ENCODE results near the gene CFAP157.

Gene CFAP157

DNA sequence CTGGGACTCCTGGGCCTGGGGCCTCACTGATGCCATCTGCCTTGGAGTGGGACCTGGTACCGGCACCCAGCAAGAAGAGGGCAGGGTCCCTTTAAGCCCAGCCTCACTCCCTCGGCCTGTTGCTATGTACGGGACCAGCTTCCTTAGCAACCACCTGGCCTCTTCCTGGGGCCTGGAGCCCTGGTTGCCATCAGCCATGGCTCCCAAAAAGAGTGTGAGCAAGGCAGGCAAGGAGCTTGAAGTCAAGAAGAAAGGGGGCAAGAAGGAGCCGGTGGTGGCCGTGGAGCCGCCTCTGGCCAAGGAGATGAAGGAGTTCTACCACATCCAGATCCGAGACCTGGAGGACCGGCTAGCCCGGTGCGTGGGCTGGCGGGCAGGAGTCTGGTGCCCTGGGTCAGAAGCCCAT is at the start of gene CFAP157:
CFAP157 (plus strand) TSS at position 153 of the 406 bp plus-strand sequence; CDS start at position 197, 44 bp downstream.
- no peak for DNase-seq

DNA sequence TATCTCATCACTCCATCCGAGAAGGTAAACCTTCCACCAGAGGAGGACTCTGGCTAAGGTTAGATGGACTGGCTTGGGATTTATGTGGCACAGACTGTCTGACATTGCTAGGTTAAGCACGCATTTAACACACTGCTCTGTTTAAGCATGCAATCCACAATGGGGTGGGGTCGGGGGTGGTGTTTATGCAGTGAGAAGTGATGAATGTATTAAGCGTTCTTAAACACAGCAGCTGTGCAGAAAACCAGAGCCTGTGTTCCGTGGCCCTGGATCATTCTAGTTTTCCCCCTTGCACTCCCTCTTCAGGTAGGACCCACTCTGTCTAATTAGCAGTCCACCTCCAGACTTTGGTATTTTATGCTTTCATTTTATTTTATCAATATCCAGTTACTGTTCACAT is 48.4 kb upstream of the CFAP157 start:
- DNase-seq, result no peak

DNA sequence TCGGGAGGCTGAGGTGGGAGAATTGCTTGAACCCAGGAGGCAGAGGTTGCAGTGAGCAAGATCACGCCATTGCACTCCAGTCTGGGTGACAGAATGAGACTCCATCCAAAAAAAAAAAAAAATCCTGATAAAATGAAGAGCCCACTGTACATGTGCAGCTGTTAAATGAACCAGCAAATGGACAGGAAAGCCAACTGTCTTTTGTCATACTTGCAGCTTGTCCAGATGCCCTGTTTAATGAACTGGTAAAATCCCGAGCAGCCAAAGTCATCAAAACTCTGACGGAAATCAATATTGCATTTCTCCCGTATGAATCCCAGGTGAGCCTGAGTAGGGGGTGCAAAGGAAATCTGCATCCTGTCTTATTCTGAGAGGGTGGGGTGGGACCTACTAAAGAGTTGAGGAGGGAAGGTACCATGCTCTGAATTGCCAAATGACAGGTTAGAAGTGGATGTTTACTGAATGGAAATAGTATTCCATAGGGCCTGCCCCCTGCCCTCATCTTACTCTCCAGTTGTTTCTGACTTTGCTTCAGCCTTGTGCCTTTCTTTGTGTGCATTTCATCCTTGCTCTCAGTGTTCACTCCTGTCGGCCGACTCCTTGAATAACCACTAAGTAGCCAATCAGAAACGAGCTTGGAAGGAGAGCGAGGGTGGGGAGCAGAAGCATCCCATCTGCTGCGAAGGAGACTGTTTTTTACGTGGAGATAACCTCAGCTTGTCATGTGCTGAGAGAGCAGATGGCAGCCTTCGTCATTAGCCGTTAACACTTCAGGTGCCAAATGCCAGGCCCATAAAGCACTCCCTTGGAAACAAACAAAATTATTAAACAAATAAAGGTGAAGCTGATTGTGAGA is 45.7 kb upstream of the CFAP157 start:
- no peak for DNase-seq

DNA sequence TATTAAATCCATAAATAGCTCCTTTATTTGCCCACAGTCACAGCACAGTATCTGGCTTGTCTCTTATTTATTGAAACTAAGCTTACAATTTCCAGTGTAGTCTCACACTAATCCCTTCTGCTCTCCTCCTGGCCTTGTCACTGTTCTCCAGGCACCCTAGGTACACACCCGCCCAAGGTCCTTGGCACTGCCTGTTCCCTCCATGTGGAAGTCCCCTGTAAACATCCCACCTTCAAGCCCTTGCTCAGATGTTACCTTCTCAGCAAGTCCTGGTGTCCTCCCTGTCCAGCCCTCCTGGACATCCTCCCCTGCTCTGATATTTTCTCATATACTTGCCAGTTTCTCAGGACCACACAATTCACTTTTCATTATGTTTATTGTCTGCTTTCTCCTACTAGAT is 44.2 kb upstream of the CFAP157 start:
- no peak for DNase-seq

DNA sequence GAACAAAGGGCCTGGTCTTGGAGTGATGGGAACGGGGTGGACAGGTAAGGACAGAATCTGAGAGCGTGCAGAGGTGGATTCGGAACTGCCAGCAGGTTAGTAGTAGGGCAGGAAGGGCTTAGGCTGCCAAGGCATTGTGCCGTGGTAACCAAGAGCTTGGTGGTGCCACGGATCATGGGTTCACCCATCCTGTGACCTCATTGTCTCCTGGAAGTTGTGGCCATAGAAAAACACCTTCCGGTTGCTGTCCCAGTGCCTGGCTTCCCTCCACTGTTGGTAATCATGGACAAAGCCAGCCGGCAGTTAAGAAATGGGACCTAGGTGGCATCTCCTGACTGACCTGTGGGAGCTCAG is 42.5 kb upstream of the CFAP157 start:
- DNase-seq, result no peak

DNA sequence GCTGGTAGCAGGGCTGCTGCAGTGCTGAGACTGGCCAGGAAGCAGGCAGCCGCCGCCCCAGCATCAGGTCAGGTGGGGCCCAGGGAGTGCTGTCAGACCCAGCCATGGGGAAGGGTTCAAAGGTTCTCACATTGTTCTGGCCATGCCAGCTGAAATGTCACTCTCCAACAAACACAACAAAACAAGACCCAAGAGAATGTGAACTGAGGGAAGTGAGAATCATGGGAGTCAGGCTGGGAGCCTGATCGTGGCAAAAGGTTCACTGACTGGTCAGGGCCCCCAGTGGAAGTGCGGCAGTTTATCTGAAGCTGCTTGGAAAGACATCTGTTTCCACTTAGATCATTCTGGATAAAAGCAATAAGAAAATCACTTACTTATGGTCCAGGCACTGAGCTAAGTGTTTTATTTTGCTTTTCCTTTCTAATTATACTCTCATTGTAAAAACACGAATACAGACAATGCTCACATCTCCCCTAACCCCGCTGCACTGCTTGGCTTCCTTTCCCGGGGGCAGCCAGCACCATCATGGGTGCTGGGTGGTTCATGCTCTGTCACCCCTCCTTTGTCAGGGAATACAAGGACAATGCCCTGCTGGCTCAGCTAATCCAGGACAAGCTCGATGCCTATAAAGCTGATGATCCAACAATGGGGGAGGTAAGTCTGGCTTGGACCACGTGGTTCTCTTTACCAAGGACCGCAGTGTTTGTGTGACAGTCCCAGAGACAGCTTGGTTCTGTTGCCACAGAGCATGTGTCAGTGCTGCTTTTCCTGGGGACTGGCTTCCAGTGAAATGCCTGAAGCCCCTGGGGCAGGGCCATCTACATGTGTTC is 41.9 kb upstream of the CFAP157 start:
- no peak for DNase-seq

DNA sequence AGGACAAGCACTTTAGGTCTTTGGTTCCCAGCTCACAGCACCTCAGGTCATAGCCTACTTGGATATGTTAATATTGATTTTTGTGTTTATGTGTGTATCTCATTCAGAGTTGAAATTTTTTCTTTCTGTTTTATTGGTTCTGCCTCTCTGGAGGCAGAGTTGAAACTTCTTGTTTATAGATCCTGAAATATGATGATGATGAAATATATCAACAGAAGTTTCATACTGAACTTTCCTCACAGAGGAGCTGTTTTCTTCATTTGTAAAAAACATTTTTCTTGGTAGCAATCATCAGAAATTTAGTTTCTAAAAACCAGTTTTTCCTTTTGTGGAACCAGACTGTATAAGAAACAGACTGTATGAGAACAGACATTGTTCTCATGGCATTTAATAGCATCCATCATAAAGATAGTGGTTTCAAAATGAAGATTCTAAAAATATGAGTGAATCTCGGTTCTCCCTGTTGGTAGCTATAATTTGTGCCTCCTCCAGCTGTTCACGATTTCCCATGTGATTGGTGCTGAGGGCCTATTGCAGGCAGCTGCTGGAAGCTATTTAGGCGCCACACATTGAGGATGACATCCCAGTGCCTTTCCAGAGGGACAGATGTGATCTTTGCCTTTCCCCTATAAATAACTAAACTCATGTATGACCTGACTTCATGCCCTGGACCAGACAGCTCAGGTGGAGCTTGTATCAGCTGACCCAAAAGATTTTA is 39.5 kb upstream of the CFAP157 start:
- no peak for DNase-seq

DNA sequence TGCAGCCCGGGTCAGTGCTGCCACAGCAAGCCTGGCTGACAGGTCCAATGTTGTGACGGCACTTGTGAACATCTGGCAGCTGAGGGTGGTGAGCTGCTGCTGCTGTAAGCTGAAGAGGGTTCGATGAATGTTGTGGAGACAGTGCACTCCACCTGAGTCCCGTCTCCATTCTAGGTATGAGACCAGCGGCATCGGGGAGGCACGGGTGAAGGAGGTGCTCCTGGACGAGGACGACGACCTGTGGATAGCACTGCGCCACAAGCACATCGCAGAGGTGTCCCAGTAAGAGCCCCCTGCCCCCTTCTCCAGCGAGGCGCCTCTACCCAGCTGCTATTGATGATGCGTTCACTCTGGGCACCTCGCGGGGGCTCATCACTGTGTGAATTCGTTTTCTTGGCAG is 38.9 kb upstream of the CFAP157 start:
- DNase-seq, result no peak

DNA sequence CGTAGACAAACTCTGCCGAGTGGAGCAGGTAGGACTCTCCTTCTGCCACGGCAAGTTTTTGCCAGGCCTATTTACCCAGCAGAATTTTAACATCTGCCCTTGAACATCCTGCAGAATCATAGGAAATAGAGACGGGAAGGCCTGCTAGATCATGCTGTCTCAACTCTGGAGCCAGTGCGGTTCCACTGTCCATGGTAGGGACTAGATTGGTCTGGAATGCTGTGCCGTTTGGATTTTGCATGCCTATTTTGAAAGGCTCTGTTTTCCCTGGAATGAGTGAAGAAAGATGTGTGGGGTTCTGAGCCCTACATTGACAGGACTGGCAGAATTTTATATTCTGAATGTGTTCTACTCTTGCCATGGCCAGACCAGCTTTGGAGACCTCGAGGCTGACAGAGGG is 33.6 kb upstream of the CFAP157 start:
- no peak for DNase-seq

DNA sequence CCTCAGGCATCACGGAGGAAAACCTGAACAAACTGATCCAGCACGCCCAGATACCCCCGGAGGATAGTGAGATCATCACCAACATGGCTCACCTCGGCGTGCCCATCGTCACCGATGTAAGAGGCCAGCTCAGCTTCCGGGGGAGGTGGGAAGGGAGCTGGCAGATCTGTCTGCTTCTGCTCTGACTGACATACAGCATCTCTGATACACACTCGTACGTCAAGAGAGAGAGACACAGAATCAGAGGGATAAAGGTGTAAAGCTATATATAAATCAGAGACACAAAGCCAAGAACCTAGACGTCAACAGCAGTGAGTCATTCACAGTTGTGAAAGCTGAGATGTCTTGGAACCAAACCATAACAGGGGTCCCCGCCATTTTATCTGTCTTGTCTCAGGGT is 30.1 kb upstream of the CFAP157 start:
- no peak for DNase-seq

DNA sequence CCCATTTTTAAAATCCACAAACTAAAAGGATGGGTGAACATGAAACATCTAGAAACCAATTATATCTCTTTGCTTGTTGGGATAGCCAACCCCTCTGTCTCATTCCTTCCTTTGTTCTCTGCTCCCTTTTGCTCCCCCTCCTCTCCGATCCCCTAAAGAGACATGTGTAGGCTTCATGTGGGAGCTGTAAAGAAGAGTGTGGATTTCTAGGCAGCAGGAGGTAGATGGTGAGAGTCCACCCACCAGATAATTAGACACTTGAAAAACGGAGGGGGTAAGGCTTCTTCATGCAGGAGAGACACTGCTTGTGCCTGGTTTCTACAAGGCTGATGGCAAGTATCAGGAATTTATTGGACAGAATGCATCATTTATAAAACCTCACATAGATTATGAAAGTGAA is 27.3 kb upstream of the CFAP157 start:
- DNase-seq, result no peak

DNA sequence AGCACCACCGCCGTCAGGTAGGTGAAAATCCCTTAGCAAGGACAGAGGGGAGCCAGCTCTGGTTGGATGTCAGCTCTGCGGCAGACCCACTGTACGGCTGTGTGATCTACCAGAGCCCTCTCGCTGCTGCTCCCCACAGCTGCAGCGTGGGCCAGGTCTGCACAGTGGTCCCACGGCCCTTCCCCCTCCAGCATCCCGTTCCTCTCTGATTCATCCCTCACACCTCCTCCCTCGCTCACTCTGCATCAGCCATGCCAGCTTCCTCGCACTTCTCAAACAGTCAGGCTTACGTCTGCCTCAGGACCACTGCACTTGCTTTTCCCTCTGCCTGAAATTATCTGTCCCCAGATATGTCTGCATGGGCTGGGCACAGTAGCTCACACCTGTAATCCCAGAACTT is 26.6 kb upstream of the CFAP157 start:
- DNase-seq, result no peak

DNA sequence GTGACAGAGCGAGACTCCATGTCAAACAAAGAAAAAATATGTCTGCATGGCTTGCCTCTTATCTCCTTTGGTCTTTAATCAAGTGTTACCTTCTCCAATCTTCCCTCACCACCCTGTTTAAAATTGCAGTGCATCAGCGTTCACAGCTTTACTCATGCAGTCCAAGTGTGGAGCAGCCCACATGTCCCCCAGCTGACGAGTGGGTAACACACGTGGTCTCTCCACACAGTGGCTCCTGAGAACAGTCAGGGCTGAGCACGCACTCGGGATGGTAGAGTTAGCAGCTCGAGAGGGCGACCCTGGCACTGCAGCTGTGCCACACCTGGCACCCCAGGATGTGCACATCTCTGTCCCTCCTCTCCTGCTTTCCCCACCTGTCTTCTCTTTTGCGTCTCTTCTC is 25.9 kb upstream of the CFAP157 start:
- no peak for DNase-seq

DNA sequence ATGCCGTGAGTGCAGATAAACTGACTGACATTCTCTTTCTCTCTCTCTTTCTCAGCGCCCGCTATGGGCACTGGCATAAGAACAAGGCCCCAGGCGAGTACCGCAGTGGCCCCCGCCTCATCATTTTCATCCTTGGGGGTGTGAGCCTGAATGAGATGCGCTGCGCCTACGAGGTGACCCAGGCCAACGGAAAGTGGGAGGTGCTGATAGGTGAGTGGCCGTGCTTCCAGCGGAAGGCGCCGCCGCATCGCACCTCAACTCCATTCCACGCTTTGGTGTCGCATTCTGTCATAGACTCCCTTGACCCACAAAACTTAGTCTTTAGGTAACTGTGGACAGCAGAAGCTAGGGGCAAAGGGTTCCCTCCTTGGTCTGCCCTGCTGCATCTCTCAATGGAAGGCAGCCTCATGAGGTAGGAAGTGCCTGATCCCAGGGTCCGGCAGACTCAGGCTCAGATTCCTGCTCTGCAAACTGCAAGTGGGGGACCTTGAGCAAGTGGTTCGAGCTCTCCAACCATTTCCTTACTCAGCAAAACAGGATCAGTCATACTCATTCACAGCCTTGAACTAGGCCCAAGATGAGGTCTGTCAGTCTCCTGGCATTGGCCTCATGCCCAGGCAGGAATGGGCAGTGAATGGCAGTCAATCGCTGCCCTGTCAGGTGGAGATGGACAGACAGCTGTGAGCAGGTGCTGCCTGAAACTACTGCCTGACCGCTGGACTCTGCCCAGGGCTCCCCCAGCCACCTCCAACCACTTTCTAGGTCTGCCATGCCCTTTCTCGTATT is 24.2 kb upstream of the CFAP157 start:
- no peak for DNase-seq

DNA sequence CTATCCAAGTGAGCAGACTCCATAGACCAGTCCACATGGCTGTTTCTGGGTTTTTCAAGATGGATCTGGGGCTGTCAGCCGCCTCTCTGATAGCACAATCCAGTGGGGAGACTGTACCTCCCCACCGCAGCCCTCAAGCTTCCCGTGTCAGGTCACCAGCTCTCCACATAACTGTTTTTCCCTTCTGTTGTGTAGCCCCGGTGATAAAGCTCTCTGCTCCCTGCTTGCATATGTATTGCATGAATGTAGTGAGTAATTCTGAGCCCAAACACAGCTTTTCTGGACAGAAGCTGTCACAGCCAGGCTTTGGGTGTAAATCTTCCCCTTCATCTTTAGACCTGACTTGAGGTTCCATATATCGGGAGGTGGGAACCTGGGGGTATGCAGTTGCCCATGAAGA is 23.1 kb upstream of the CFAP157 start:
- DNase-seq, result no peak

DNA sequence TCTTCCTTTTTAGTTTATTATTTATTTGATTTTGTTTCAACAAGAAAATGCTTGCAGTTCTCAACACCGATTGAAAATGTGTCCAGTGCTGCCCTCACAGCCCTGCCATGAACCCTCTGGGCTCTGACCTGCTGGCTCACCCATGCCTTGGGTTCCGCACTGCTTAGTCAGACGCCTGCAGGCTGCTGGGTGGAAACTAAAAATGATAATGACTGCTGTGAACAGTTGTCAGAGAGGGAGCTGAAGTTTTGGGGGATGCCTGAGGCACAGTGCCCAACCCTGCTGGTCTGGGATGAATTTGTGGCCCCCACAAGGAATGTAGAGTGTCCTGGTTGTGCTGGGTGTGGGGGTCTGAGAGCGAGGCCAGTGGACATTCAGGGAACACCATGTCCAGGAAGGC is 22.2 kb upstream of the CFAP157 start:
- no peak for DNase-seq

DNA sequence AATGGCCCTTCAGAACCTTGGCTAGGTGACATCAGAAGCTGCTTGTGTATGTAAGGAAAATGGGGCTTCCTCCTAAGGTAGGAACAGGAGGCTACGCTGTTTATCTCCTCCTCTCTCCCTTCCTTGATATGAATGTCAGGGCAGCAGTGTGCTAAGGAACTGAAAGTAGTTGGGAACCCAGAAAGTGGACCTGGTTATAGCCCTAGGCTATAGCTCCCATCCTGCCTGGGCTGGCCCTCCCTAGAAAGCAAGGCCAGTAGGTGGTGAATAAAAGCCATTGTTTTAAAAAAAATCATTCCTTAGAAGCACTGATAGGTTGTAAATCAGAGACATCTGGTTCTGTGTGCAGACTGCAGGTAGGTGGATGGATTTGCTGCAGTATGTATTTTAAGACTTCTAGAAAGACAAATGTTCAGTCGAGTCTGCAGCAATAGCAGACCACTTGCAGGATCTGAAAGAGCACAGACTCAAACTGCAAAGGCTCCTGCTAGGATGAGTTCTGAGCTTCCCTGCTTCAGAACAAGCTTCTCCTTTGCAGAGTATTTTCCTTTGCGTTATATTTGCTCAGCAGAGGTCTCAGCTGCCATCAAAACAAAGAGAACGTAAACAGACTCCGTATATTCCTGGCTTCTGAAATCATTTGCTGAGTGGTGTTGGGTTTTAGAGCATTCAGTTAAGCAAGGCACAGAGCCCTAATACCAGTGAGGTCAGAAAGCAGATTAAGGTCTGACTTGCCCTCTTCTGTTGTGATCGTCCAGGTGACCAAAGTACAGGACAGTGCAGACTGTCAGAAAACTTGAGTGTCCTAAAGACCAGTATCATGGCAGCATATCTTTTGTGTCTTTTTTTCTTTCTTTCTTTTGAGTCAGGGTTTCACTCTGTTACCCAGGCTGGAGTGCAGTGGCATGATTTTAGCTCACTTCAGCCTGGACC is 20.1 kb upstream of the CFAP157 start:
- DNase-seq, result no peak

DNA sequence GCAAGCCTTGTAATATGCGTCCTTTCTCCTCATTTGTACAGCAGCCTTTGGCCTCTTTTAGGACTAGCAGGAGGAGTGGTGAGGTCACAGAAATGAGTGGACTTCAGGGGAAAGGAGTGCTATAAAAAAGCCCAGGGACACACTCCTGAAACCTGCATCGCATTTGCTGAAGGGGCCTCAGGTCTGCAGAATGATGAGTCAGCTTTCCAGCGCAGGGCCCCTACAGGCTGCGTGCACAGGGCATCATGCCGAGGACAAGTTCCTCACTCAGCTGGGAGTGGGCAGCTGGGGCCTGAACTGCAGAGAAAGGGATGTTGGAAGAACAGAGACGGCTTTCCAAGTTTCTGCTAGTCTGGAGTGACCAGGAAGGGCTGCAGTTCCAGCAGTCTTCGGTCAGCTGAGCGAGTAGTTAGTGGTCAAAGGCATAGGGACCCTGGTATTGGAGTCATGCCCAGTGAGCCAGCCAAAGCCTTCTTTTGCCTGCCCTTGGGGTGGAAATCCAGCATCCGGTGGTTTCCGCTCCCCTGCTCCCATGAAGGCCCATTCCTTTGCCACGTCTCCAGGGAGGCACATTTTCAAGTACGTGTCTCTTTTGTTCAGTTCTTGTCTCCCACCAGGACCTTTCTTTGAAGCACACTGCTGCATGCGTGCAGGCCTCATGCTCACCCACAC is 17.3 kb upstream of the CFAP157 start:
- DNase-seq, result no peak

DNA sequence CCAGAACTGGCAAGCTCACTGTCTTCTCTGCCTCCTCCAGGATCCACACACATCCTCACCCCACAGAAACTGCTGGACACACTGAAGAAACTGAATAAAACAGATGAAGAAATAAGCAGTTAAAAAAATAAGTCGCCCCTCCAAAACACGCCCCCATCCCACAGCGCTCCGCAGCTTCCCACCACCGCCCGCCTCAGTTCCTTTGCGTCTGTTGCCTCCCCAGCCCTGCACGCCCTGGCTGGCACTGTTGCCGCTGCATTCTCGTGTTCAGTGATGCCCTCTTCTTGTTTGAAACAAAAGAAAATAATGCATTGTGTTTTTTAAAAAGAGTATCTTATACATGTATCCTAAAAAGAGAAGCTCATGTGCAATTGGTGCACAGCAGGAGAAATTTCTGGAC is 16.1 kb upstream of the CFAP157 start:
- no peak for DNase-seq

DNA sequence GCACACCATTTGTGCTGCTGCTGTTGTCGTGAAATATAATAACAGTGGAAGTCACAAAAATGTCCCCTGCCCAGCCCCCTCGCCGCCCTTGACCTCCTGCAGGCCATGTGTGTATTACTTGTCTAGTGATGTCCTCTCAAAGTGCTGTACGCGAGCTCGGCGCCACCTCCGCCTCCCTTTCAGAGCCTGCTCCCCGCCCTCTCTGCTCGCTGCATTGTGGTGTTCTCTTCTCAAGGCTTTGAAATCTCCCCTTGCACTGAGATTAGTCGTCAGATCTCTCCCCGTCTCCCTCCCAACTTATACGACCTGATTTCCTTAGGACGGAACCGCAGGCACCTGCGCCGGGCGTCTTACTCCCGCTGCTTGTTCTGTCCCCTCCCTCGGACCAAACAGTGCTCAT is 14.7 kb upstream of the CFAP157 start:
- no peak for DNase-seq

DNA sequence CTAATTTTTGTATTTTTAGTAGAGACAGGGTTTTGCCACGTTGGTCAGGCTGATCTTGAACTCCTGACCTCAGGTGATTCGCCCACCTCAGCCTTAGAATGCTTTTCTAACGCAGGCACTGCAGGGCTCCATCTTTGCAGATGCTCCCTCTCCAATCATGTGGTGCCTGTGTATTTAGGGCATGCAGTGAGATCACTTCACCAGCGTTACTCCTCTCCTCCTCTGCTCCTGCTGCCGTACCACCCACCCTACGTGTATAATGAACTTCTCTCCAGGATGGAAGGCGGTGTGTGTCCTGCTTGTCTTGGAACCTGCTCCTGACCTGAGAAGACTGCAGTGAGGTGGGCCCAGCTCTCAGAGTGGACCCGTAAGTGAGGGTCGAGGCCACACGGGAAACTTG is 13.6 kb upstream of the CFAP157 start:
- DNase-seq, result no peak
